SK-N-SH (cell line): Measurements from ENCODE around the gene PCSK5.

Source experiments
- MAX ChIP-seq: IDR thresholded peaks from 2 replicates; pipeline ENCODE4 v1.4.0; 2012; ENCODE audit warnings: low read depth
- TF ChIP-seq, protein P1 (sequence below): fragments of 200-600 bp; sonication (generic); IDR thresholded peaks from 2 replicates; pipeline ENCODE4 v1.6.1; 2017; ENCODE audit warnings: antibody characterized with exemption, mild to moderate bottlenecking, moderate library complexity

- no peak for TF ChIP-seq MAX
- TF ChIP-seq, protein P1, sequence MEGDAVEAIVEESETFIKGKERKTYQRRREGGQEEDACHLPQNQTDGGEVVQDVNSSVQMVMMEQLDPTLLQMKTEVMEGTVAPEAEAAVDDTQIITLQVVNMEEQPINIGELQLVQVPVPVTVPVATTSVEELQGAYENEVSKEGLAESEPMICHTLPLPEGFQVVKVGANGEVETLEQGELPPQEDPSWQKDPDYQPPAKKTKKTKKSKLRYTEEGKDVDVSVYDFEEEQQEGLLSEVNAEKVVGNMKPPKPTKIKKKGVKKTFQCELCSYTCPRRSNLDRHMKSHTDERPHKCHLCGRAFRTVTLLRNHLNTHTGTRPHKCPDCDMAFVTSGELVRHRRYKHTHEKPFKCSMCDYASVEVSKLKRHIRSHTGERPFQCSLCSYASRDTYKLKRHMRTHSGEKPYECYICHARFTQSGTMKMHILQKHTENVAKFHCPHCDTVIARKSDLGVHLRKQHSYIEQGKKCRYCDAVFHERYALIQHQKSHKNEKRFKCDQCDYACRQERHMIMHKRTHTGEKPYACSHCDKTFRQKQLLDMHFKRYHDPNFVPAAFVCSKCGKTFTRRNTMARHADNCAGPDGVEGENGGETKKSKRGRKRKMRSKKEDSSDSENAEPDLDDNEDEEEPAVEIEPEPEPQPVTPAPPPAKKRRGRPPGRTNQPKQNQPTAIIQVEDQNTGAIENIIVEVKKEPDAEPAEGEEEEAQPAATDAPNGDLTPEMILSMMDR, result no peak
Observed at GRCh38 chr9:75939536-75940111, 49.2 kb downstream of the PCSK5 start.
